ENCODE data around the gene RCBTB1.

GRCh38 chr13:49495783-49496762 is 89.3 kb downstream of the RCBTB1 start, which contains the start of gene PHF11:
- TF ChIP-seq CTCF (conservative IDR thresholded peaks at IDR 0.05; ENCODE audit: low read depth, low read length) (no peak), EZH2 (IDR thresholded peaks at IDR 0.05; ENCODE audit: low read length, unreplicated experiment) (no peak)
